IMR-90 (cell line): ENCODE results near the gene FN1. TPM values are rescaled to one million over a fixed set of nuclear protein-coding genes. Genes with fewer than 3 reads are reported as not detected.

Source experiments
- ATAC-seq: fragments of 200-7000 bp; cut with Tn5 transposase; 2 replicates; pipeline ENCODE4 v1.9.1; 2020; ENCODE audit warnings: low read depth, mild to moderate bottlenecking, moderate library complexity
- BruUV-seq: library from RNA; stranded (reverse); fragments of 400-500 nt; replicated peaks from 2 replicates; lab custom pipeline; 2021; lab: Mats Ljungman, UMichigan
- CTCF ChIA-PET: fragments of 300-600 bp; formaldehyde crosslinking; extraction: SDS; loops from one replicate; lab custom pipeline; 2021; ENCODE audit warnings: antibody characterized with exemption; lab: Yijun Ruan, JAX
- POLR2A ChIA-PET: fragments of 300-600 bp; sonication (Branson Sonifier 250); formaldehyde crosslinking; loops from one replicate; lab custom pipeline; 2022; ENCODE audit warnings: antibody characterized with exemption; ENCODE audit not compliant: unreplicated experiment; lab: Charles Lee
- DNase-seq: peaks from one replicate; pipeline ENCODE4 v3.0.0; 2013
- H2AFZ ChIP-seq: replicated peaks from 2 replicates; pipeline ENCODE3; 2013; ENCODE audit warnings: low read length, mild to moderate bottlenecking; ENCODE audit not compliant: poor library complexity
- H2AK5ac ChIP-seq: 2 replicates; pipeline ENCODE4 v1.6.1; 2013; ENCODE audit warnings: low read depth, low read length, inconsistent platforms
- H2AK9ac ChIP-seq: replicated peaks from 2 replicates; pipeline ENCODE3; 2013; ENCODE audit warnings: mild to moderate bottlenecking, low read depth, low read length, moderate library complexity; ENCODE audit not compliant: poor library complexity
- H2BK120ac ChIP-seq: 2 replicates; pipeline ENCODE4 v1.6.1; 2013; ENCODE audit warnings: low read depth, low read length, inconsistent platforms
- H2BK15ac ChIP-seq: 3 replicates; pipeline ENCODE4 v1.6.1; 2013; ENCODE audit warnings: low read depth, low read length, inconsistent platforms
- H2BK20ac ChIP-seq: 2 replicates; pipeline ENCODE4 v1.6.1; 2013; ENCODE audit warnings: low read depth, mild to moderate bottlenecking, inconsistent platforms, low read length, moderate library complexity
- H2BK5ac ChIP-seq: 2 replicates; pipeline ENCODE4 v1.6.1; 2013; ENCODE audit warnings: mild to moderate bottlenecking, low read depth, low read length, inconsistent platforms; ENCODE audit not compliant: poor library complexity, severe bottlenecking
- H3K14ac ChIP-seq: replicated peaks from 2 replicates; pipeline ENCODE4 v1.6.1; 2013; ENCODE audit warnings: low read depth, low read length, inconsistent platforms
- H3K18ac ChIP-seq: 2 replicates; pipeline ENCODE4 v1.6.1; 2013; ENCODE audit warnings: low read depth, low read length, control low read depth
- H3K23ac ChIP-seq: 2 replicates; pipeline ENCODE4 v1.6.1; 2013; ENCODE audit warnings: low read depth, low read length, inconsistent platforms
- H3K27ac ChIP-seq: 2 replicates; pipeline ENCODE4 v1.5.1; 2013; ENCODE audit warnings: mild to moderate bottlenecking, control low read depth, low read length; ENCODE audit not compliant: insufficient read depth
- H3K27me3 ChIP-seq: 2 replicates; pipeline ENCODE4 v1.6.1; 2013; ENCODE audit warnings: low read length; ENCODE audit not compliant: control insufficient read depth, insufficient read depth
- H3K36me3 ChIP-seq: 2 replicates; pipeline ENCODE4 v1.6.1; 2013; ENCODE audit warnings: low read length, mixed read lengths; ENCODE audit not compliant: control insufficient read depth, insufficient read depth
- H3K4ac ChIP-seq: 2 replicates; pipeline ENCODE4 v1.6.1; 2013; ENCODE audit warnings: low read depth, low read length, inconsistent platforms
- H3K4me1 ChIP-seq: 2 replicates; pipeline ENCODE4 v1.6.1; 2013; ENCODE audit warnings: low read length, mixed read lengths; ENCODE audit not compliant: control insufficient read depth, insufficient read depth
- H3K4me2 ChIP-seq: 2 replicates; pipeline ENCODE4 v1.6.1; 2013; ENCODE audit warnings: low read depth, mild to moderate bottlenecking, control low read depth, low read length, moderate library complexity
- H3K4me3 ChIP-seq: 2 replicates; pipeline ENCODE4 v1.5.1; 2013; ENCODE audit warnings: low read depth, mild to moderate bottlenecking, control low read depth, low read length, moderate library complexity; ENCODE audit not compliant: insufficient read depth
- H3K56ac ChIP-seq: 2 replicates; pipeline ENCODE4 v1.6.1; 2013; ENCODE audit warnings: low read length, inconsistent platforms; ENCODE audit not compliant: insufficient read depth; ENCODE audit errors: extremely low read depth
- H3K79me1 ChIP-seq, 2 experiments: 2 replicates each; pipeline ENCODE4 v1.6.1; 2013; ENCODE audit warnings: low read length in 2 of 2, inconsistent platforms in 1 of 2, low read depth in 1 of 2
- H3K9ac ChIP-seq: 2 replicates; pipeline ENCODE4 v1.6.1; 2013; ENCODE audit warnings: low read depth, low read length, control low read depth
- H3K9me1 ChIP-seq: 2 replicates; pipeline ENCODE4 v1.6.1; 2013; ENCODE audit warnings: low read length, inconsistent platforms; ENCODE audit not compliant: insufficient read depth
- H3K9me3 ChIP-seq: 2 replicates; pipeline ENCODE4 v1.6.1; 2013; ENCODE audit warnings: low read length; ENCODE audit not compliant: control insufficient read depth, insufficient read depth
- H4K20me1 ChIP-seq: 2 replicates; pipeline ENCODE4 v1.6.1; 2013; ENCODE audit warnings: low read length, inconsistent platforms; ENCODE audit not compliant: insufficient read depth
- H4K5ac ChIP-seq: 2 replicates; pipeline ENCODE4 v1.6.1; 2013; ENCODE audit warnings: mild to moderate bottlenecking, low read depth, low read length, control low read depth
- H4K8ac ChIP-seq, 2 experiments: 2 replicates each; pipeline ENCODE4 v1.6.1; 2013; ENCODE audit warnings: low read depth in 2 of 2, low read length in 2 of 2, control low read depth in 1 of 2, inconsistent platforms in 1 of 2
- H4K91ac ChIP-seq: 2 replicates; pipeline ENCODE4 v1.6.1; 2013; ENCODE audit warnings: low read depth, low read length, inconsistent platforms; ENCODE audit not compliant: insufficient read depth
- BHLHE40 ChIP-seq: fragments of 150-350 bp; IDR thresholded peaks from 2 replicates; pipeline ENCODE4 v1.6.1; 2016; ENCODE audit warnings: mild to moderate bottlenecking, low read depth, low read length
- CEBPB ChIP-seq: IDR thresholded peaks from 2 replicates; pipeline ENCODE4 v1.6.1; 2012; ENCODE audit warnings: low read depth, low read length, improper control_type of control experiment
- CHD1 ChIP-seq: IDR thresholded peaks from 2 replicates; pipeline ENCODE4 v1.6.1; 2012; ENCODE audit warnings: low read depth, low read length, improper control_type of control experiment
- CTCF ChIP-seq: conservative IDR thresholded peaks from 2 replicates; pipeline ENCODE4 v1.5.1; 2012; ENCODE audit warnings: mild to moderate bottlenecking, low read depth, low read length, improper control_type of control experiment
- MAFK ChIP-seq: IDR thresholded peaks from 2 replicates; pipeline ENCODE4 v1.6.1; 2012; ENCODE audit warnings: low read depth, low read length, improper control_type of control experiment
- MAZ ChIP-seq: IDR thresholded peaks from 2 replicates; pipeline ENCODE4 v1.6.1; 2012; ENCODE audit warnings: low read depth, mild to moderate bottlenecking, low read length, improper control_type of control experiment, moderate library complexity, borderline replicate concordance
- MXI1 ChIP-seq: IDR thresholded peaks from 2 replicates; pipeline ENCODE4 v1.6.1; 2012; ENCODE audit warnings: low read depth, mild to moderate bottlenecking, low read length, moderate library complexity, borderline replicate concordance
- NFE2L2 ChIP-seq: fragments of 150-350 bp; IDR thresholded peaks from 2 replicates; pipeline ENCODE4 v1.6.1; 2016; ENCODE audit warnings: low read depth, mild to moderate bottlenecking, low read length
- RAD21 ChIP-seq: IDR thresholded peaks from 2 replicates; pipeline ENCODE4 v1.6.1; 2012; ENCODE audit warnings: low read length, improper control_type of control experiment
- RCOR1 ChIP-seq: IDR thresholded peaks from 2 replicates; pipeline ENCODE4 v1.6.1; 2012; ENCODE audit warnings: mild to moderate bottlenecking, low read length, improper control_type of control experiment; ENCODE audit not compliant: insufficient replicate concordance
- RFX5 ChIP-seq: IDR thresholded peaks from 2 replicates; pipeline ENCODE4 v1.8.0; 2012; ENCODE audit warnings: low read depth, mild to moderate bottlenecking, low read length, moderate library complexity
- SMC3 ChIP-seq: fragments of 150-350 bp; IDR thresholded peaks from 2 replicates; pipeline ENCODE4 v1.6.1; 2016; ENCODE audit warnings: low read depth, mild to moderate bottlenecking, antibody characterized with exemption, low read length, moderate library complexity
- USF2 ChIP-seq: fragments of 150-350 bp; IDR thresholded peaks from 2 replicates; pipeline ENCODE4 v1.6.1; 2017; ENCODE audit warnings: mild to moderate bottlenecking, antibody characterized with exemption, low read length, low read depth
- WGBS, 2 experiments: methylation state at CpG; one replicate each; pipeline versions ENCODE4 v1.1.5 to v1.1.7; 2013; ENCODE audit warnings: missing lambda C conversion rate in 2 of 2; ENCODE audit not compliant: insufficient read length in 1 of 2; ENCODE audit errors: extremely low coverage in 2 of 2; 5-methylcytosine and 5-hydroxymethylcytosine counted together
- dilution Hi-C: fragments of 300-500 bp; cut with HindIII; formaldehyde crosslinking; loops from one replicate; pipeline ENCODE4 v1.14.3; 2018; ENCODE audit warnings: low sequenced_read_pairs; ENCODE audit not compliant: unreplicated experiment
- in situ Hi-C: fragments of 300-500 bp; cut with MboI; formaldehyde crosslinking; loops from 3 replicates; pipeline ENCODE4 v1.14.3; 2019; ENCODE audit warnings: low sequenced_read_pairs, inconsistent platforms, mixed read lengths
- intact Hi-C: fragments of 100-400 bp; cut with micrococcal nuclease; formaldehyde crosslinking; loops from 2 replicates; pipeline ENCODE4 v1.10.0; 2022
- polyA plus RNA-seq, 3 experiments: library from polyadenylated mRNA; depleted of rRNA; stranded (reverse); fragments of >200 nt; gene quantifications; 2 replicates each; pipeline ENCODE4 v1.2.3, GENCODE V29; 2012; ENCODE audit warnings: low replicate concordance in 1 of 3
- total RNA-seq: library from RNA; depleted of rRNA; stranded (reverse); fragments of >200 nt; gene quantifications from 2 replicates; pipeline ENCODE4 v1.2.3, GENCODE V29; 2012

FN1 gene
- total and polyA plus RNA-seq, 2 of the 4 experiments (the other 2 are of a cell fraction), result 8,243 to 13,004 TPM

- Histone ChIP-seq H3K9me3 (no peaks in the 10 kb centered on the region), H4K20me1 (peaks cover 37% of the 10 kb centered on the region; the same call in 1 of the 2 replicates), H3K56ac (no peak overlapping the region), H3K4me3 (no peak overlapping the region), H2BK5ac (peak overlapping the region; percentile 1), H3K9me1 (peaks cover 19% of the 10 kb centered on the region), H3K18ac (peak overlapping the region; percentile 61; the same call in 1 of the 2 replicates), H2AK9ac (no peak overlapping the region), H4K5ac (peak overlapping the region; percentile 51; the same call in 1 of the 2 replicates), H2AK5ac (no peak overlapping the region), H3K4me1 (peaks cover 17% of the 10 kb centered on the region), H2BK20ac (no peak overlapping the region), H3K9ac (no peak overlapping the region), H3K27ac (0 out of 2 replicates have a peak overlapping the region, but pooled peaks have one; percentile 1), H3K23ac (no peak overlapping the region), H3K27me3 (no peaks in the 10 kb centered on the region), H2AFZ (no peak overlapping the region), H3K4me2 (peak overlapping the region; percentile 5; the same call in 1 of the 2 replicates), H2BK15ac (no peak overlapping the region), H3K79me1 (peaks cover 28 to 50% of the 10 kb centered on the region in 2 experiments), H3K36me3 (peaks cover 67% of the 10 kb centered on the region), H3K4ac (no peak overlapping the region), H4K8ac (no peak overlapping the region), H3K14ac (no peak overlapping the region), H4K91ac (no peak overlapping the region), H2BK120ac (no peak overlapping the region)
- no CpG with 5 or more reads among the region's 3 CpGs for WGBS, 2 experiments
- ChIA-PET CTCF (no interaction called here), POLR2A (interaction anchor here (0.6 to 0.7 kb wide), 2 partner anchors 502 to 964 kb away, joined by 3 to 4 read pairs; no protein-coding TSS in a partner anchor)
- no peak for TF ChIP-seq CEBPB
- TF ChIP-seq RCOR1, result no peak
- TF ChIP-seq NFE2L2, result no peak
- no peak for TF ChIP-seq MAZ
- no peak for TF ChIP-seq USF2
- TF ChIP-seq CTCF, result no peak
- TF ChIP-seq BHLHE40, result no peak
- TF ChIP-seq RAD21, result no peak
- no peak for TF ChIP-seq RFX5
- TF ChIP-seq MAFK, result no peak
- TF ChIP-seq MXI1, result no peak
- no peak for TF ChIP-seq CHD1
- no peak for TF ChIP-seq SMC3
- intact Hi-C loops (no loop called here), in situ Hi-C loops (no loop called here), dilution Hi-C loops (no loop called here)
- peak; percentile 10; the same call in 1 of the 2 replicates for ATAC-seq
- no peak for DNase-seq
- no TSS peak for BruUV-seq
Measured at GRCh38 chr2:215419113-215419512, 16.8 kb downstream of the FN1 start.
